HEK293 (cell line): ENCODE data around the gene NDUFA3.
A peak's percentile ranks its signal among the peaks of the same experiment; 100 is the strongest.

Experiments used
- CTCF ChIA-PET: fragments of 350-600 bp; formaldehyde crosslinking; extraction: SDS; loops from one replicate; lab custom pipeline; 2021; ENCODE audit warnings: antibody characterized with exemption; lab: Yijun Ruan, JAX
- POLR2A ChIA-PET: fragments of 300-600 bp; formaldehyde crosslinking; extraction: SDS; loops from one replicate; lab custom pipeline; 2020; ENCODE audit warnings: antibody characterized with exemption, inconsistent platforms; lab: Yijun Ruan, JAX
- H3K27ac ChIP-seq: fragments of 200-500 bp; sonication (Bioruptor generic); 2 replicates; pipeline ENCODE4 v1.5.1; 2014; ENCODE audit warnings: low read depth, low read length, control low read depth, inconsistent platforms; ENCODE audit errors: extremely low read depth
- H3K36me3 ChIP-seq, 2 experiments: fragments of 200-500 bp in 1 of 2; sonication (Bioruptor generic) in 1 of 2; 1 replicate in 1 of 2; 2 replicates in 1 of 2; pipeline ENCODE4 v1.5.1; 2014 to 2017; ENCODE audit warnings: inconsistent platforms in 2 of 2, low read length in 2 of 2; ENCODE audit not compliant: control insufficient read depth in 2 of 2, insufficient read depth in 1 of 2
- H3K4me1 ChIP-seq: fragments of 200-500 bp; sonication (Bioruptor generic); 2 replicates; pipeline ENCODE4 v1.5.1; 2014; ENCODE audit warnings: mild to moderate bottlenecking, low read length, inconsistent platforms; ENCODE audit not compliant: control insufficient read depth, insufficient read depth
- H3K4me3 ChIP-seq: 2 replicates; pipeline ENCODE4 v1.5.1; 2011; ENCODE audit warnings: low read depth, mild to moderate bottlenecking, control low read depth, low read length, moderate library complexity
- H3K9me3 ChIP-seq: fragments of 200-500 bp; sonication (Bioruptor generic); 2 replicates; pipeline ENCODE4 v1.5.1; 2014; ENCODE audit warnings: low read depth, low read length, inconsistent platforms; ENCODE audit not compliant: control insufficient read depth, insufficient read depth
- HOXC10 ChIP-seq: sonication (generic); formaldehyde crosslinking; IDR thresholded peaks from 2 replicates; pipeline ENCODE4 v1.8.1; 2023; ENCODE audit warnings: mild to moderate bottlenecking, missing genetic modification reagents
- OSR2 ChIP-seq: fragments of 450-650 bp; formaldehyde crosslinking; IDR thresholded peaks from 2 replicates; pipeline ENCODE4 v1.5.1; 2016; ENCODE audit warnings: missing biosample characterization, missing genetic modification characterization
- OVOL3 ChIP-seq: fragments of 450-650 bp; formaldehyde crosslinking; IDR thresholded peaks from 2 replicates; pipeline ENCODE4 v1.5.1; 2016; ENCODE audit warnings: missing biosample characterization, missing genetic modification characterization
- RBAK ChIP-seq: fragments of 450-650 bp; formaldehyde crosslinking; IDR thresholded peaks from 2 replicates; pipeline ENCODE4 v1.5.1; 2016; ENCODE audit warnings: missing biosample characterization, missing genetic modification characterization
- SP7 ChIP-seq: fragments of 450-650 bp; formaldehyde crosslinking; IDR thresholded peaks from 2 replicates; pipeline ENCODE4 v1.5.1; 2016; ENCODE audit warnings: missing biosample characterization, missing genetic modification characterization
- ZBTB20 ChIP-seq: fragments of 450-650 bp; formaldehyde crosslinking; IDR thresholded peaks from 2 replicates; pipeline ENCODE4 v1.5.1; 2016; ENCODE audit warnings: missing biosample characterization, missing genetic modification characterization
- ZNF658 ChIP-seq: fragments of 450-650 bp; formaldehyde crosslinking; IDR thresholded peaks from 2 replicates; pipeline ENCODE4; 2016; ENCODE audit warnings: missing biosample characterization, missing genetic modification characterization
- ZNF677 ChIP-seq: fragments of 450-650 bp; IDR thresholded peaks from 2 replicates; pipeline ENCODE4 v1.5.0; 2018; ENCODE audit warnings: missing biosample characterization, mild to moderate bottlenecking, missing genetic modification characterization, moderate library complexity
- ZNF792 ChIP-seq: fragments of 450-650 bp; formaldehyde crosslinking; IDR thresholded peaks from 2 replicates; pipeline ENCODE4 v1.5.1; 2016; ENCODE audit warnings: missing biosample characterization, missing genetic modification characterization
- TF ChIP-seq, protein P1 (sequence below): fragments of 450-650 bp; formaldehyde crosslinking; IDR thresholded peaks from 2 replicates; pipeline ENCODE4 v1.5.1; 2016; ENCODE audit warnings: missing biosample characterization, missing genetic modification characterization
- TF ChIP-seq, protein P2 (sequence below): fragments of 450-650 bp; formaldehyde crosslinking; IDR thresholded peaks from 2 replicates; pipeline ENCODE4 v1.5.1; 2016; ENCODE audit warnings: missing biosample characterization, missing genetic modification characterization
- TF ChIP-seq, protein P3 (sequence below): fragments of 450-650 bp; formaldehyde crosslinking; IDR thresholded peaks from 2 replicates; pipeline ENCODE4 v1.5.1; 2016; ENCODE audit warnings: missing biosample characterization, missing genetic modification characterization
- TF ChIP-seq, protein P4 (sequence below): fragments of 450-650 bp; formaldehyde crosslinking; IDR thresholded peaks from 2 replicates; pipeline ENCODE4 v1.5.1; 2016; ENCODE audit warnings: missing biosample characterization, missing genetic modification characterization, borderline replicate concordance

The NDUFA3 gene

DNA sequence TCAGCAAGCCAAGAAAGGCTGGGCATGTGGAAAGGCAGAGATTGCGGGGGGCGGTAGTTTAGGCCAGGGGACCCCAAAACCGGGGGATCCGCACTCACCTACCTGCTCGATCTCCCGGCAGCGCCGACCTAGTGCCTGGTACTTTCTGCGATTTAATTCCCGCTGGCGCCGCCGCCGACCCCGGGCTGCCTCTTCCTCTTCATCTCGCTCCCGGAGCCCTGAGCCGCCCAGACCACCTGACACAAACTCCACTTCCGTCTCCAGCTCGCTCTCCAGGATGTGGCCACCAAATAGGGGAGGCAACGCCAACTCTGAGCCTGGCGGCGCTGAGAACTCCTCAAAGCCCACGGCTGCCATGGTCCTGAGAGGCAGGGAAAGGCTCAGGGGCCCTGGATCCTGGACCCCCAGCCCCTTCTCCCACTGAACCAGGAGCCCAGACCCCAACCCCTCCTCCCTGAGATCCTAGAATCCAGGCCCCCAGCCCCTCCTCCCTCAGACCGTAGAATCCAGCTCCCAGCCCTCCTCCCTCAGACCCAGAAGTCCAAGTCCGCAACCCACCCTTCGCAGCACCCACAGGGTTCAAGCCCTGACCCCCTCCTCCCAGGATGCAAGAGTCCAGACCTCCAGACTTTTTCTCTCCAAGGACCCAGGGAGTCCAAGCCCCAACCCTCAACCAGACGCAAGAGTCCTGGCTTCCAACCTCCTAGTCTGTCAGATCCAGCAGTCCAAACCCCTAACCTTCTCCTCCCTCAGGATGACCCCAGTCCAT lies 11.9 kb downstream of the NDUFA3 start:
- POLR2A ChIA-PET, result interaction anchor here (0.6 to 6.2 kb wide), 18 partner anchors 8 to 1572 kb away, joined by 3 to 116 read pairs (median 5); partner anchors contain the start of genes CNOT3, LENG1, LENG8 and MBOAT7
- H3K27ac ChIP-seq, result peak overlapping the region; percentile 80; the same call in 1 of the 2 replicates
- H3K9me3 ChIP-seq, result no peaks in the 10 kb centered on the region
- H3K4me1 ChIP-seq, result peaks cover 7% of the 10 kb centered on the region
- TF ChIP-seq HOXC10 (no peak), OSR2 (tag by site-specific recombination) (no peak), ZNF677 (tag by site-specific recombination) (no peak), OVOL3 (tag by site-specific recombination) (no peak), ZNF792 (tag by site-specific recombination) (no peak), ZNF658 (tag by site-specific recombination) (no peak), RBAK (tag by site-specific recombination) (no peak)
- TF ChIP-seq, protein P1, sequence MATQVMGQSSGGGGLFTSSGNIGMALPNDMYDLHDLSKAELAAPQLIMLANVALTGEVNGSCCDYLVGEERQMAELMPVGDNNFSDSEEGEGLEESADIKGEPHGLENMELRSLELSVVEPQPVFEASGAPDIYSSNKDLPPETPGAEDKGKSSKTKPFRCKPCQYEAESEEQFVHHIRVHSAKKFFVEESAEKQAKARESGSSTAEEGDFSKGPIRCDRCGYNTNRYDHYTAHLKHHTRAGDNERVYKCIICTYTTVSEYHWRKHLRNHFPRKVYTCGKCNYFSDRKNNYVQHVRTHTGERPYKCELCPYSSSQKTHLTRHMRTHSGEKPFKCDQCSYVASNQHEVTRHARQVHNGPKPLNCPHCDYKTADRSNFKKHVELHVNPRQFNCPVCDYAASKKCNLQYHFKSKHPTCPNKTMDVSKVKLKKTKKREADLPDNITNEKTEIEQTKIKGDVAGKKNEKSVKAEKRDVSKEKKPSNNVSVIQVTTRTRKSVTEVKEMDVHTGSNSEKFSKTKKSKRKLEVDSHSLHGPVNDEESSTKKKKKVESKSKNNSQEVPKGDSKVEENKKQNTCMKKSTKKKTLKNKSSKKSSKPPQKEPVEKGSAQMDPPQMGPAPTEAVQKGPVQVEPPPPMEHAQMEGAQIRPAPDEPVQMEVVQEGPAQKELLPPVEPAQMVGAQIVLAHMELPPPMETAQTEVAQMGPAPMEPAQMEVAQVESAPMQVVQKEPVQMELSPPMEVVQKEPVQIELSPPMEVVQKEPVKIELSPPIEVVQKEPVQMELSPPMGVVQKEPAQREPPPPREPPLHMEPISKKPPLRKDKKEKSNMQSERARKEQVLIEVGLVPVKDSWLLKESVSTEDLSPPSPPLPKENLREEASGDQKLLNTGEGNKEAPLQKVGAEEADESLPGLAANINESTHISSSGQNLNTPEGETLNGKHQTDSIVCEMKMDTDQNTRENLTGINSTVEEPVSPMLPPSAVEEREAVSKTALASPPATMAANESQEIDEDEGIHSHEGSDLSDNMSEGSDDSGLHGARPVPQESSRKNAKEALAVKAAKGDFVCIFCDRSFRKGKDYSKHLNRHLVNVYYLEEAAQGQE (tag by site-specific recombination), result no peak
- TF ChIP-seq, protein P2, sequence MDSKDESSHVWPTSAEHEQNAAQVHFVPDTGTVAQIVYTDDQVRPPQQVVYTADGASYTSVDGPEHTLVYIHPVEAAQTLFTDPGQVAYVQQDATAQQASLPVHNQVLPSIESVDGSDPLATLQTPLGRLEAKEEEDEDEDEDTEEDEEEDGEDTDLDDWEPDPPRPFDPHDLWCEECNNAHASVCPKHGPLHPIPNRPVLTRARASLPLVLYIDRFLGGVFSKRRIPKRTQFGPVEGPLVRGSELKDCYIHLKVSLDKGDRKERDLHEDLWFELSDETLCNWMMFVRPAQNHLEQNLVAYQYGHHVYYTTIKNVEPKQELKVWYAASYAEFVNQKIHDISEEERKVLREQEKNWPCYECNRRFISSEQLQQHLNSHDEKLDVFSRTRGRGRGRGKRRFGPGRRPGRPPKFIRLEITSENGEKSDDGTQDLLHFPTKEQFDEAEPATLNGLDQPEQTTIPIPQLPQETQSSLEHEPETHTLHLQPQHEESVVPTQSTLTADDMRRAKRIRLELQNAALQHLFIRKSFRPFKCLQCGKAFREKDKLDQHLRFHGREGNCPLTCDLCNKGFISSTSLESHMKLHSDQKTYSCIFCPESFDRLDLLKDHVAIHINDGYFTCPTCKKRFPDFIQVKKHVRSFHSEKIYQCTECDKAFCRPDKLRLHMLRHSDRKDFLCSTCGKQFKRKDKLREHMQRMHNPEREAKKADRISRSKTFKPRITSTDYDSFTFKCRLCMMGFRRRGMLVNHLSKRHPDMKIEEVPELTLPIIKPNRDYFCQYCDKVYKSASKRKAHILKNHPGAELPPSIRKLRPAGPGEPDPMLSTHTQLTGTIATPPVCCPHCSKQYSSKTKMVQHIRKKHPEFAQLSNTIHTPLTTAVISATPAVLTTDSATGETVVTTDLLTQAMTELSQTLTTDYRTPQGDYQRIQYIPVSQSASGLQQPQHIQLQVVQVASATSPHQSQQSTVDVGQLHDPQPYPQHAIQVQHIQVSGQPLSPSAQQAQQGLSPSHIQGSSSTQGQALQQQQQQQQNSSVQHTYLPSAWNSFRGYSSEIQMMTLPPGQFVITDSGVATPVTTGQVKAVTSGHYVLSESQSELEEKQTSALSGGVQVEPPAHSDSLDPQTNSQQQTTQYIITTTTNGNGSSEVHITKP, result no peak
- H3K36me3 ChIP-seq, result peaks cover 46 to 52% of the 10 kb centered on the region in 2 experiments
- H3K4me3 ChIP-seq, result peak overlapping the region; percentile 95
- CTCF ChIA-PET, result interaction anchor here (0.6 to 1.5 kb wide), 6 partner anchors 42 to 301 kb away, joined by 3 read pairs; partner anchors contain the start of genes MBOAT7 and TTYH1

DNA sequence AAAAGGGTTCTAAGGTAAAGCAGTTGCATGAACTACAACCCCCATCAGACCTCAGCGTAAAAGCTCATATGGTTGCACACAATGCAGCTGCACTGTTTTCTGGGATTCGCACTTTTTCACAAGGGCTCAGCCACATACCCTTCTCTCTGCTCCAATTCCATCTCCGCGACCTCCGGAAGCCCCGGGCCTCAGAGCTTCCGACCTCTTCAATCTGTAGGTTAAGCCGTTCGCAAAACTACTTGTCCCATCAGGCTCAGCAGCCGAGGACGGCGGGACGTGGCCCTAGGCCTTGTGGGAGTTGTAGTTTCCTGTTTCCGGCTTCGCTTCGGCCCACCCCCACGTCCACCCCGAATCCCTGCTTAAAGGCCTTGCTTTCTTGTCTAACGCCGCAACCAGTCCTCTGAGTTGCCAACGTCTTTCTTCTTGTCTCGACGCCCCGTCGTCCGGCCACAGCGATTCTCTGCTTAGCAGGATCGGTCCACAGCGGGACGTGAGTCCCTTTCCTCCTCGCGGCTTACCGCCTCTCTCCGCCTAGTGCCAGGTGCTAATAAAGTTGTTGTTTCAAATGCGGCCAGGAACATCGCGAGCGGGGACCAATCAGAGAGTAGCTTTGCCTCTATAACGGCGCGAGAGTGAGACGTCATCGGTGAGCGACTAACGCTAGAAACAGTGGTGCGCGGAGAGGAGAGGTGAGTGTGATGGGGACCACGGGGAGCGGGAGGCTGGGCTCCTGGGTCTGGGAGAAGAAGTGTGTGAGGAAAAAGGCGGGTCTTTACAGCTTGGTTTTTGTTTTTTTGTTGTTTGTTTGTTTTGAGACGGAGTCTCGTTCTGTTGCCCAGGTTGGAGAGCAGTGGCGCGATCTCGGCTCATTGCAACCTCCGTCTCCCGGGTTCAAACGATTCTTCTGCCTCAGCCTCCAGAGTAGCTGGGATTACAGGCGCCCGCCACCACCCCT lies 12.7 kb downstream of the NDUFA3 start, which contains the start of the genes PRPF31 and TFPT:
Gene PRPF31 (plus strand): TSS at position 646 of the 955 bp plus-strand sequence. CDS start 2,525 bp downstream, outside the sequence.
Gene TFPT (minus strand): TSS at position 549 of the 955 bp plus-strand sequence. CDS start 388 bp downstream, at position 161.
- ChIA-PET CTCF (interaction anchor here (0.6 to 1.5 kb wide), 6 partner anchors 22 to 272 kb away, joined by 3 read pairs; partner anchors contain the start of gene MBOAT7), POLR2A (interaction anchor here (0.5 to 6.2 kb wide), 21 partner anchors 8 to 1380 kb away, joined by 3 to 116 read pairs (median 5); partner anchors contain the start of genes CNOT3, LENG1, LENG8 and MBOAT7)
- Histone ChIP-seq H3K9me3 (no peaks in the 10 kb centered on the region), H3K36me3 (peaks cover 42 to 52% of the 10 kb centered on the region in 2 experiments), H3K4me1 (peaks cover 7% of the 10 kb centered on the region), H3K4me3 (peak within 1 kb of the TSS; percentile 95), H3K27ac (peak within 1 kb of the TSS; percentile 80)
- TF ChIP-seq, protein P1 (tag by site-specific recombination), result peak; percentile 56; the same call in 1 of the 2 replicates
- TF ChIP-seq, protein P3, sequence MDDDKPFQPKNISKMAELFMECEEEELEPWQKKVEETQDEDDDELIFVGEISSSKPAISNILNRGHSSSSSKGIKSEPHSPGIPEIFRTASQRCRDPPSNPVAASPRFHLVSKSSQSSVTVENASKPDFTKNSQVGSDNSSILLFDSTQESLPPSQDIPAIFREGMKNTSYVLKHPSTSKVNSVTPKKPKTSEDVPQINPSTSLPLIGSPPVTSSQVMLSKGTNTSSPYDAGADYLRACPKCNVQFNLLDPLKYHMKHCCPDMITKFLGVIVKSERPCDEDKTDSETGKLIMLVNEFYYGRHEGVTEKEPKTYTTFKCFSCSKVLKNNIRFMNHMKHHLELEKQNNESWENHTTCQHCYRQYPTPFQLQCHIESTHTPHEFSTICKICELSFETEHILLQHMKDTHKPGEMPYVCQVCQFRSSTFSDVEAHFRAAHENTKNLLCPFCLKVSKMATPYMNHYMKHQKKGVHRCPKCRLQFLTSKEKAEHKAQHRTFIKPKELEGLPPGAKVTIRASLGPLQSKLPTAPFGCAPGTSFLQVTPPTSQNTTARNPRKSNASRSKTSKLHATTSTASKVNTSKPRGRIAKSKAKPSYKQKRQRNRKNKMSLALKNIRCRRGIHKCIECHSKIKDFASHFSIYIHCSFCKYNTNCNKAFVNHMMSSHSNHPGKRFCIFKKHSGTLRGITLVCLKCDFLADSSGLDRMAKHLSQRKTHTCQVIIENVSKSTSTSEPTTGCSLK (tag by site-specific recombination), result no peak
- TF ChIP-seq, protein P4, sequence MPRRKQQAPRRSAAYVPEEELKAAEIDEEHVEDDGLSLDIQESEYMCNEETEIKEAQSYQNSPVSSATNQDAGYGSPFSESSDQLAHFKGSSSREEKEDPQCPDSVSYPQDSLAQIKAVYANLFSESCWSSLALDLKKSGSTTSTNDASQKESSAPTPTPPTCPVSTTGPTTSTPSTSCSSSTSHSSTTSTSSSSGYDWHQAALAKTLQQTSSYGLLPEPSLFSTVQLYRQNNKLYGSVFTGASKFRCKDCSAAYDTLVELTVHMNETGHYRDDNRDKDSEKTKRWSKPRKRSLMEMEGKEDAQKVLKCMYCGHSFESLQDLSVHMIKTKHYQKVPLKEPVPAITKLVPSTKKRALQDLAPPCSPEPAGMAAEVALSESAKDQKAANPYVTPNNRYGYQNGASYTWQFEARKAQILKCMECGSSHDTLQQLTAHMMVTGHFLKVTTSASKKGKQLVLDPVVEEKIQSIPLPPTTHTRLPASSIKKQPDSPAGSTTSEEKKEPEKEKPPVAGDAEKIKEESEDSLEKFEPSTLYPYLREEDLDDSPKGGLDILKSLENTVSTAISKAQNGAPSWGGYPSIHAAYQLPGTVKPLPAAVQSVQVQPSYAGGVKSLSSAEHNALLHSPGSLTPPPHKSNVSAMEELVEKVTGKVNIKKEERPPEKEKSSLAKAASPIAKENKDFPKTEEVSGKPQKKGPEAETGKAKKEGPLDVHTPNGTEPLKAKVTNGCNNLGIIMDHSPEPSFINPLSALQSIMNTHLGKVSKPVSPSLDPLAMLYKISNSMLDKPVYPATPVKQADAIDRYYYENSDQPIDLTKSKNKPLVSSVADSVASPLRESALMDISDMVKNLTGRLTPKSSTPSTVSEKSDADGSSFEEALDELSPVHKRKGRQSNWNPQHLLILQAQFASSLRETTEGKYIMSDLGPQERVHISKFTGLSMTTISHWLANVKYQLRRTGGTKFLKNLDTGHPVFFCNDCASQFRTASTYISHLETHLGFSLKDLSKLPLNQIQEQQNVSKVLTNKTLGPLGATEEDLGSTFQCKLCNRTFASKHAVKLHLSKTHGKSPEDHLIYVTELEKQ (tag by site-specific recombination), result 0 out of 2 replicates have a peak, but pooled peaks have one; percentile 42
- TF ChIP-seq ZBTB20 (tag by site-specific recombination) (peak; percentile 76), SP7 (tag by site-specific recombination) (peak; percentile 95)
